NCI-H2227 (cell line): ENCODE results near the gene PHF1.

Experiments used
- DNase-seq: peaks from one replicate; lab custom pipeline; 2025; ENCODE audit not compliant: unreplicated experiment; lab: John Stamatoyannopoulos, UW

PHF1 gene

GRCh38 chr6:33430991-33431879 is 20.4 kb downstream of the PHF1 start:
- peak; percentile 91 for DNase-seq

- peak; percentile 66 for DNase-seq
Measured at GRCh38 chr6:33431880-33432541, 21.2 kb downstream of the PHF1 start.

- DNase-seq, result no peak
Measured at GRCh38 chr6:33432546-33432945, 21.7 kb downstream of the PHF1 start.

GRCh38 chr6:33433001-33433543 is 22.3 kb downstream of the PHF1 start:
- no peak for DNase-seq

GRCh38 chr6:33433544-33434191 is 22.9 kb downstream of the PHF1 start:
- peak; percentile 46 for DNase-seq

- no peak for DNase-seq
Measured at GRCh38 chr6:33434961-33435360, 24.1 kb downstream of the PHF1 start.

- DNase-seq, result no peak
Measured at GRCh38 chr6:33437666-33438065, 26.9 kb downstream of the PHF1 start.

GRCh38 chr6:33438978-33439594 is 28.3 kb downstream of the PHF1 start:
- DNase-seq, result no peak

- DNase-seq, result no peak
Measured at GRCh38 chr6:33439956-33440648, 29.3 kb downstream of the PHF1 start.

- no peak for DNase-seq
Measured at GRCh38 chr6:33440649-33441309, 30.0 kb downstream of the PHF1 start.

GRCh38 chr6:33441457-33441856 is 30.6 kb downstream of the PHF1 start:
- DNase-seq, result no peak

- no peak for DNase-seq
Measured at GRCh38 chr6:33442283-33442682, 31.5 kb downstream of the PHF1 start.

GRCh38 chr6:33443025-33443424 is 32.2 kb downstream of the PHF1 start:
- DNase-seq, result no peak

- no peak for DNase-seq
Measured at GRCh38 chr6:33443619-33444504, 33.0 kb downstream of the PHF1 start.

- DNase-seq, result no peak
Measured at GRCh38 chr6:33445119-33445603, 34.3 kb downstream of the PHF1 start.

- DNase-seq, result no peak
Measured at GRCh38 chr6:33446356-33446755, 35.5 kb downstream of the PHF1 start.

GRCh38 chr6:33450434-33450833 is 39.6 kb downstream of the PHF1 start:
- DNase-seq, result no peak

GRCh38 chr6:33451606-33452005 is 40.8 kb downstream of the PHF1 start:
- DNase-seq, result no peak

GRCh38 chr6:33452496-33452895 is 41.7 kb downstream of the PHF1 start:
- DNase-seq, result no peak
